A673 (cell line): ENCODE data around the gene TOM1. TPM values are rescaled to one million over a fixed set of nuclear protein-coding genes. Genes with fewer than 3 reads are reported as not detected.

ENCODE experiments used
- BruUV-seq: library from RNA; stranded (reverse); fragments of 400-500 nt; replicated peaks from 2 replicates; lab custom pipeline; 2021; lab: Mats Ljungman, UMichigan
- CTCF ChIA-PET: fragments of 300-600 bp; sonication (Branson Sonifier 250); formaldehyde crosslinking; loops from one replicate; lab custom pipeline; 2022; ENCODE audit warnings: antibody characterized with exemption; lab: Charles Lee
- POLR2A ChIA-PET: fragments of 300-600 bp; sonication (Branson Sonifier 250); formaldehyde crosslinking; loops from one replicate; lab custom pipeline; 2022; ENCODE audit warnings: antibody characterized with exemption; ENCODE audit not compliant: low non-redundant PET; lab: Charles Lee
- DNase-seq: peaks from one replicate; pipeline ENCODE4 v3.0.0-alpha.2; 2015; ENCODE audit warnings: low spot score
- H3K27ac ChIP-seq: fragments of 200-600 bp; sonication (generic); 2 replicates; pipeline ENCODE4 v1.5.1; 2016; ENCODE audit warnings: mixed run types, low read depth, mild to moderate bottlenecking, mixed read lengths, antibody characterized with exemption, low read length; ENCODE audit not compliant: poor library complexity, severe bottlenecking
- H3K27me3 ChIP-seq: fragments of 200-600 bp; sonication (generic); replicated peaks from 2 replicates; pipeline ENCODE4 v1.6.1; 2017; ENCODE audit warnings: mixed run types, low read depth, mild to moderate bottlenecking, mixed read lengths, antibody characterized with exemption, low read length; ENCODE audit not compliant: insufficient read depth, poor library complexity
- H3K36me3 ChIP-seq: fragments of 200-600 bp; sonication (generic); 2 replicates; pipeline ENCODE4 v1.6.1; 2016; ENCODE audit warnings: mixed run types, mild to moderate bottlenecking, mixed read lengths, antibody characterized with exemption, low read length; ENCODE audit not compliant: insufficient read depth, poor library complexity, severe bottlenecking
- H3K4me1 ChIP-seq: fragments of 200-600 bp; sonication (generic); 2 replicates; pipeline ENCODE4 v1.6.1; 2017; ENCODE audit warnings: mixed run types, mild to moderate bottlenecking, mixed read lengths, antibody characterized with exemption, low read length; ENCODE audit not compliant: insufficient read depth, poor library complexity, severe bottlenecking
- H3K4me3 ChIP-seq: fragments of 200-600 bp; sonication (generic); 2 replicates; pipeline ENCODE4 v1.5.1; 2016; ENCODE audit warnings: low read depth, mixed run types, mild to moderate bottlenecking, mixed read lengths, low read length; ENCODE audit not compliant: poor library complexity, severe bottlenecking
- H3K9me3 ChIP-seq: fragments of 200-600 bp; sonication (generic); 2 replicates; pipeline ENCODE4 v1.6.1; 2016; ENCODE audit warnings: mixed run types, low read depth, mild to moderate bottlenecking, mixed read lengths, antibody characterized with exemption, low read length; ENCODE audit not compliant: poor library complexity, severe bottlenecking
- EZH2 ChIP-seq: fragments of 200-600 bp; sonication (generic); IDR thresholded peaks from 2 replicates; pipeline ENCODE4 v1.6.1; 2017; ENCODE audit warnings: borderline replicate concordance, low read depth, mild to moderate bottlenecking, mixed read lengths, antibody characterized with exemption, low read length; ENCODE audit not compliant: poor library complexity, severe bottlenecking
- intact Hi-C: fragments of 100-400 bp; cut with micrococcal nuclease; formaldehyde crosslinking; loops from one replicate; pipeline ENCODE4 v1.10.0; 2022; ENCODE audit not compliant: unreplicated experiment
- total RNA-seq: library from RNA; stranded (reverse); gene quantifications from 2 replicates; pipeline ENCODE4 v1.2.3, GENCODE V29; 2021
- TF ChIP-seq, protein P1 (sequence below): fragments of 300-800, 200-600 bp; sonication (generic); conservative IDR thresholded peaks from 2 replicates; pipeline ENCODE4 v1.5.1; 2017; ENCODE audit warnings: low read depth, mild to moderate bottlenecking, antibody characterized with exemption, low read length, moderate library complexity, mixed read lengths

TOM1 gene
- total RNA-seq, 1 experiment from 2014 or later, result 22.8 TPM

DNA sequence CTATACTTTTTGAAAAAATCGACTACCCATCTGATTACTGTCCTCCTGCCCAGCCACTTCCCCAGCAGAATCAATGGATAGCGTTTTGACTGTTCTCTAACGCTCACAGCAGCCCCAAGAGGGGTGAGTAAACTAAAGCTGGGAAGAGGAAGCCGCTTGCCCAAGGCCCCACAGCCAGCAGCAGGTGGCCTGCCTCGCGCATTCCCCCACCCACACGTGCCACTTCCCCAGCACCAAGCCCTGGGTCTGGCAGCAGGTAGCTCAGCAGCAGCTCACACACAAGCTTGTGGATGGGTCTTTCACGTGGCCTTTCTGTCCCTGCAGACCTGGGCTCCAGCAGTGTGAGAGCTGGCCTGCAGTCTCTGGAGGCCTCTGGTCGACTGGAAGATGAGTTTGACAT lies 34.3 kb downstream of the TOM1 start:
- H3K4me3 ChIP-seq, result no peak overlapping the region
- no TSS peak for BruUV-seq
- ChIA-PET CTCF (no interaction called here), POLR2A (no interaction called here)
- peaks cover 5% of the 10 kb centered on the region for H3K36me3 ChIP-seq
- no peak for TF ChIP-seq EZH2
- TF ChIP-seq, protein P1, sequence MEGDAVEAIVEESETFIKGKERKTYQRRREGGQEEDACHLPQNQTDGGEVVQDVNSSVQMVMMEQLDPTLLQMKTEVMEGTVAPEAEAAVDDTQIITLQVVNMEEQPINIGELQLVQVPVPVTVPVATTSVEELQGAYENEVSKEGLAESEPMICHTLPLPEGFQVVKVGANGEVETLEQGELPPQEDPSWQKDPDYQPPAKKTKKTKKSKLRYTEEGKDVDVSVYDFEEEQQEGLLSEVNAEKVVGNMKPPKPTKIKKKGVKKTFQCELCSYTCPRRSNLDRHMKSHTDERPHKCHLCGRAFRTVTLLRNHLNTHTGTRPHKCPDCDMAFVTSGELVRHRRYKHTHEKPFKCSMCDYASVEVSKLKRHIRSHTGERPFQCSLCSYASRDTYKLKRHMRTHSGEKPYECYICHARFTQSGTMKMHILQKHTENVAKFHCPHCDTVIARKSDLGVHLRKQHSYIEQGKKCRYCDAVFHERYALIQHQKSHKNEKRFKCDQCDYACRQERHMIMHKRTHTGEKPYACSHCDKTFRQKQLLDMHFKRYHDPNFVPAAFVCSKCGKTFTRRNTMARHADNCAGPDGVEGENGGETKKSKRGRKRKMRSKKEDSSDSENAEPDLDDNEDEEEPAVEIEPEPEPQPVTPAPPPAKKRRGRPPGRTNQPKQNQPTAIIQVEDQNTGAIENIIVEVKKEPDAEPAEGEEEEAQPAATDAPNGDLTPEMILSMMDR, result no peak
- DNase-seq, result no peak
- H3K27ac ChIP-seq, result no peak overlapping the region
- intact Hi-C loops, result no loop called here
- no peaks in the 10 kb centered on the region for H3K27me3 ChIP-seq
- peaks cover 6% of the 10 kb centered on the region for H3K4me1 ChIP-seq
- no peaks in the 10 kb centered on the region for H3K9me3 ChIP-seq

DNA sequence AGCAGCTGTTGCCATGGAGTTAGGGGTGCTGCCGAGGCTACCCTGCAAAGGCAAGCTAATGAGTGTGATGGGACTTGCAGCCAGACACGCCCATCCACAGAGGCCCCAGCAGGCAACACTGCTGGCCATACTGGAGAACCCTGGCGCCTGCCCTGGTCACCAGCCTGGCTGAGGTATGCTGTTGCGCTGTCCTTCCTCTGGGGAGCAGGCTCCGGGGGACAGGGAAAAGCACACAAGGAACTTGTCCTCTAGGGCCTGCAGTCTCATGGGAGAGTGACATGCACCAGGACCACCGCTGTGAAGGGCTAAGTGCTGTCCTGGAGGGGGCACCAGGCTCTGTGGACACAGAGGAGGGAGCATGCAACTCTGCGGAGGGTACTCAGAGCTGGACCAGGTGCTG lies 35.8 kb downstream of the TOM1 start:
- H3K9me3 ChIP-seq, result no peaks in the 10 kb centered on the region
- H3K4me3 ChIP-seq, result no peak overlapping the region
- TF ChIP-seq, protein P1, result no peak
- TF ChIP-seq EZH2, result no peak
- peaks cover 2% of the 10 kb centered on the region for H3K36me3 ChIP-seq
- no peak overlapping the region for H3K27ac ChIP-seq
- ChIA-PET POLR2A (no interaction called here), CTCF (no interaction called here)
- no TSS peak for BruUV-seq
- peaks cover 3% of the 10 kb centered on the region for H3K4me1 ChIP-seq
- intact Hi-C loops, result no loop called here
- DNase-seq, result no peak
- H3K27me3 ChIP-seq, result no peaks in the 10 kb centered on the region

DNA sequence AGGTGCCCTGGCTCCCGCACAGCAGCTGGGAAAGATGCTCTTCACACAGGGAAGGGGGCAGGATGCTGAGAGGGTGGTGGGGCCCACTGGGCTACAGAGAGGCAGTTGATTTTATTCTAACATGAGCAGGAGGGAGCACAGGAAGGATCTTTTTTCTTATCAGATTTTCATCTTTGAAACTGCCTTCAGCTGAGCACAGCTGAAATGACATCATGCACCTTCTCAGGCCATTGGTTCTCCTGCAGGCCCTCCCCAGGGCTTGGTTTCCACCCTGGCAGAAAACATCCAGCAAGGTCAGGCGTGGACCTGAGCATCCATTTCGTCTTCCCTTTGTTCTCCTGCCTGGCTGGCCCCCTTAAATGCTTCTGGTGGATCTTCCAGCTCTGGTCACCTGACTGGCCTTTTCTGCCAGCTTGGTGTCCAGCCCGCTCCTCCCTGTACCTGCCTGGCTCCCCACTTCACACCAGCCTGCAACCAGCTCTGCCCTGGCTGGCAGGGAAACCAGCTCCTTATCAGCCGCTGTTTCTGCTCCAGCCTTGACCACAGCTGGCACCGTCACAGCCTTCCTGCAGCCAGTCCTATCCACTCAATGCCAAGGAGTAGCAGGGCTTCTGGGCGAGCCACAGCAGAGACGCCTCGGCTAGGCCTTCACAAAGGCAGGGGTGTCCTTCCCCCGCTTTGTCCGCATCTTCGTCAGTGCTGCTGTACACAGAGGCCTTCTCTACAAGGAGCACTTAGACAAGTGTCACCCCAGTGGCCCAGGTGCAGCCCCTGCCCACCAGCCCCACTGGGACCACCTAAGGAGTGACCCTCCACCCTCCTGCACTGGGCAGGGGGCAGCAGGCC lies 36.5 kb downstream of the TOM1 start:
- ChIA-PET POLR2A (no interaction called here), CTCF (no interaction called here)
- H3K27ac ChIP-seq, result no peak overlapping the region
- no TSS peak for BruUV-seq
- DNase-seq, result no peak
- no peaks in the 10 kb centered on the region for H3K36me3 ChIP-seq
- intact Hi-C loops, result no loop called here
- no peaks in the 10 kb centered on the region for H3K4me1 ChIP-seq
- H3K9me3 ChIP-seq, result no peaks in the 10 kb centered on the region
- H3K27me3 ChIP-seq, result no peaks in the 10 kb centered on the region
- TF ChIP-seq, protein P1, result no peak
- no peak for TF ChIP-seq EZH2
- H3K4me3 ChIP-seq, result no peak overlapping the region
